OCI-M1 (cell line): ENCODE measurements around the gene DDX11.
"Not testable (repeated sequence)": the region's sequence is repeated elsewhere in the genome, so short reads cannot be mapped to it uniquely, and the experiment has no call there.

Experiments
- DNase-seq: peaks from one replicate; lab custom pipeline; 2025; lab: John Stamatoyannopoulos, UW

Gene DDX11

GRCh38 chr12:31067656-31068055 is 6.0 kb upstream of the DDX11 start:
- not testable (repeated sequence) for DNase-seq

DNA sequence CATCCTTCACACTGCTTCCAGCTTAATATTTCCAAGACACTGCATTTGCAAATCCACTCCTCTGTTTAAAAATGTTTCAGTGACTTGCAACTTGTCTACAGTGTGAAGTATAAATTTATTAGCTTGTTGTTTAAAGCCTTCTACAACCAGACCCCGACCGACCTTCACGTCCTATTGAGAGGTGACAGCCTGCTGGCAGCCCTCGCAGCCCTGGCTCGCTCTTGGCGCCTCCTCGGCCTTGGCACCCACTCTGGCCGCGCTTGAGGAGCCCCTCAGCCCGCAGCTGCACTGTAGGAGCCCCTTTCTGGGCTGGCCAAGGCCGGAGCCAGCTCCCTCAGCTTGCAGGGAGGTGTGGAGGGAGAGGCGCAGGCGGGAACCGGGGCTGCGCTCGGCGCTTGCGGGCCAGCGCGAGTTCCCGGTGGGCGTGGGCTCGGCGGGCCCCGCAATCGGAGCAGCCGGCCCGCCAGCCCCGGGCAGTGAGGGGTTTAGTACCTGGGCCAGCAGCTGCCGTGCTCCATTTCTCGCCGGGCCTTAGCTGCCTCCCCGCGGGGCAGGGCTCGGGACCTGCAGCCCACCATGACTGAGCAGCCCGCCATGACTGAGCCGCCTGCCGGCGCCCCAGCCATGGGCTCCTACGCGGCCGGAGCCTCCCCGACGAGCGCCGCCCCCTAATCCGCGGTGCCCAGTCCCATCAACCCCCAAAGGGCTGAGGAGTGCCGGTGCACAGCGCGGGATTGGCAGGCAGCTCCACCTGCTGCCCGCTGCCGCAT is 2.5 kb upstream of the DDX11 start:
- DNase-seq = not testable (repeated sequence)

DNA sequence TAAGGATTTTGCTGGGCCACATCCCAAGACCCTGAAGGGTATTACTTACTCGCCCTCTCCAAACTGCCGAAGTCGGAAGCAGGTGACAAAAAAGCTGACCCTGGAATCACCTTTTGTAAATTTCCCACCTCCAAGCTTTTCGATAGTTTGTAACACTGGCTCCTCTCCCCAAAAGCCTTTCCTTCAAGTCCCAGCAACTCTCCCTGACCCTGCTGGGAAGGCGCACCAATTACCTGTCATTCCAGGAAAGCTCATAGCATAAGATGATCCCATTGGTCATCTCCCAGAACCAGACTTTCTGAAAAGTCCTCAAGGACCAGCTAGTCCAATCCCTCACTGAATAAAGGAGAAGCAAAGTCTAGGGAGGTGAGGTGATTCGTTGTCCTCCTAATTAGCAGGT is 698 bp upstream of the DDX11 start:
- DNase-seq = peak; percentile 26

DNA sequence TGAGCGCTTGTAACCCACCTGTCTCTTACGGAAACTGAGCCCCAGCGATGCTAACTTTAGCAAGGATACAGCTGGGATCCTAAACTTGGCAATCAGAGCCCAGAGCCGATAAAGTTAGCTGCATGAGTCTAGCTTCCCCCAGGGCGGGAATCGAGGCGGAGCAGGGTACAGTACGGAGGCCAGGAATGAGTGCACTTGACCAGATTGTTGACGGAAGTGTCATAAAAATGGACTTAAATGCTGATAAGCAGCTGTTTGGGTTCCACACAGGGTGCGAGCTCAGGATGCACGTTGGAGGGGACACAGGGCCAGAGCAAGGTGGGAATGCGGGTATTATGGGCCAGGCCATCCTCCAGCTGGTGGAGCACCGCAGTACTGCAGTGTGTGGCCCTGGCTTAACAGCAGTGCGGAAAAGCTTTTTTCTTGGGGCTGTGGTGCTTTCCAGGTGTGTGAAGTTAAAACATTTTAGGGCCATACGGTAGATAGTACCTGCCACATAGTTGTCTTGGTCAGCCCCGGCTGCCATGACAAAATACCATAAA is 744 bp downstream of the DDX11 start:
- not testable (repeated sequence) for DNase-seq

GRCh38 chr12:31076150-31076549 is 2.5 kb downstream of the DDX11 start:
- DNase-seq = not testable (repeated sequence)

DNA sequence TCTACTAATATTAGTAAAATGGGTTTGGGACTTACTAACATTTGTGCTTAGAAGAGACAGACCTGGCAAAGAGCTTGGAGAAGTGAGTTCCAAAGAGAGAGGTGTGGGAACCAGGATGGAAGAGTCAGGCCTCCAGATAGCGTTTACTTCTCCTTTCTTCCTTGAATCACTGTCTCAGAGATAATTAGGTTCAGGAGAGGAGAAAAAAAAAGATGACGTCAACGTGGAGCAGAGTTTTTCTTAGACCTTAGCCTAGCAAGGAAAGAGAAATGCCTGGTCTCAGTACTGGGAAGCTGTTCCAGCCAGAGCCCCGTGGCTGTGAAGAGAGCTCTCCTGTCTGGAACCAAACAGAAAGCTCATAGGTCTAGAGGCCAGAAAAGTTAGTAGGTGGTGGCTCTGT is 3.4 kb downstream of the DDX11 start:
- not testable (repeated sequence) for DNase-seq

GRCh38 chr12:31077998-31078397 is 4.3 kb downstream of the DDX11 start:
- DNase-seq = not testable (repeated sequence)

- DNase-seq = not testable (repeated sequence)
These were observed 5.8 kb downstream of the DDX11 start for GRCh38 chr12:31079421-31079820.

DNA sequence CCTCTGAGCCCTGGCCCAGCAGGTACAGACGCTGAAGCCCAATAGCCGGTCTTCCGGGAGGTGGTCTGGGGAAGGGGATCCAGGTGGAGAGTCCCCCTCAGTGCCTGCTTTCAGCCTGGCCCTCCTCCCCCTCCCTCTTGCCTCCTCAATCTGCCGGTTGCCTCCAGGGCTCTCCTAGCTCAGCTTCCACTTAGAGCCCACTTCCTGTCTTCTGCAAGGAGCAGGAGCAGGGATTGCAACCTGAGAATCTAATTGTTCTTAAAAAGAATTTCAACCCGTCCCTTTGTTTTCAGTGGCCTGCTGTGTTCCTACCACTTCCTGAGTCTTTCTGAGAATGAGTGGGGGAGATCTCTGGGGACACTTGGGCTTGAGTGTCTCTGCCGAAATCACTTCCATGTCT is 6.6 kb downstream of the DDX11 start:
- DNase-seq = not testable (repeated sequence)

DNA sequence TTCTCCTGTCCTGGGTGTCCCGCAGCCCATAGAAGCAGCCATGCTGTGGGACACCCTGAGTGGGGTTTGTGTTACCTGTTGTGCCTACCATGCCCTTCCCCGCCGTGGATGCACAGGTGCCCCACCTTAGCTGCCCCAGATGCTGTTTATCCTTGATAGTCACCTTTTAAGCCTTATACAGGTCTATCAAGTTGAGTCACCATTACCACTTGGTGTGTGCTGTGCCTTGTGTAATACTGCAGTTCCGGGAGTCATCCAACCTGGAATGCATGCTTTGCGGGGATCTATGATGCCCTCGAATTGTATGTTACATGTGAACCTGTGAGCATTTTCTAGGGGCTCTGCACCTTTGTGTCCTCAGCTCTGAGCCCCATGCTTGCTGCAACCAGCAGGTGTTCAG is 7.6 kb downstream of the DDX11 start:
- not testable (repeated sequence) for DNase-seq

DNA sequence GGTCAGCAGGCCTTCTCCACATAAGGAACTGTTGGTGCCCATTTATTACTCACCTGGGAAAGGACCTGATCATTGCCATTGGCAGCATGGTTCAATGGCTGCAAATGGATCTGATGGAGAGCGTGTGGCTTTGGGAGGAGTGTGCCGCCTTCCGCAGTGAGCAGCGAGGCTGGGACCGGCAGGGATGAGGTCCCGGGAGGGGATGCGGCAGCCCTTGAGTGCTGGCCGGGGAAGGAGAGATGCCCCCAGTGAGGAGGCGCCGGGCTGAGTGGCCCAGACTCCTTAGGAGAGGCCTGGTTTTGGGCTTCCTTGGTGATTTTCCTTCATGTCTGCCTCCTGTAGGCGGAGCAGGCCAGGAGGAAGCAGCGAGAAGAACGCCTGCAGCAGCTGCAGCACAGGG is 10.6 kb downstream of the DDX11 start:
- DNase-seq = not testable (repeated sequence)

DNA sequence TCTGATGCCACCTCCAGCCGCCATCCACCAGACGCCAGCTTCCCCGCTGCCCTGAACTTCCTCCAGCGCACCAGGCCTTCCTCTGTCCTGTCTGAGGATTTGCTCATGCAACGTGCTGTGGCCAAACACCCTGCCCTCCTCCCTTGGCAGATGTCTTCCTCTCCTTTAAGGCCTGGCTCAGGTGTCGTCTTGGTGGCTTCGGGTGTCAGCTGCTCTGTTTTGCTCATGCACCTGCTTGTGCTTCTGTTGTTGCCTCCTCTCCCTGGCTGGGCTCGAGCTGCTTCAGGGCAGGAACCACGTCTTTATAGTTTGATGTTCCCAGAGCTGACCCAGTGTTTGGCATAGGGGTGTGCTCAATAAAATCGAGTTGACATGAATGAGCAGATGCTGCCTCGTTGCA is 12.4 kb downstream of the DDX11 start:
- not testable (repeated sequence) for DNase-seq

GRCh38 chr12:31087486-31087885 is 13.8 kb downstream of the DDX11 start:
- DNase-seq = not testable (repeated sequence)

DNA sequence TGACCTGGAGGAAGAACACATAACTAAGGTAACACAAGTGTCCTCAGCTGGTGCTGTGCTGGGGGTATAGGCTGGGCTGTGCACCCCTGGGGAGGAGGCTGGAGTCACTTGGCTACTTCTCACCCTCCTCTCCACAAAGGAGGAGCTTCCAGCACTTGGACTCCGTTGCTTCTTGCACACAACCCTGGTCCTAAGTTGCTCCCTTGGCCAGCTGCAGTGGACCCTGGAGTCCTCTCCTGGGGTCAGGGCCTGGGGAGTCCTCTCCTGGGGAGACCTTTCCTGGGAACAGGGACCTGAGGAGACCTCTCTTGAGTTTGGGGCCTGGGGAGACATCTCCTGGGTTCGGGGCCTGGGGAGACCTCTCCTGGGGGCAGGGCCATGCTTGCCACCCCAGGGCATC is 14.3 kb downstream of the DDX11 start:
- not testable (repeated sequence) for DNase-seq

- no peak for DNase-seq
These were observed 15.4 kb downstream of the DDX11 start for GRCh38 chr12:31089072-31089471.

- not testable (repeated sequence) for DNase-seq
These were observed 18.0 kb downstream of the DDX11 start for GRCh38 chr12:31091629-31092028.

DNA sequence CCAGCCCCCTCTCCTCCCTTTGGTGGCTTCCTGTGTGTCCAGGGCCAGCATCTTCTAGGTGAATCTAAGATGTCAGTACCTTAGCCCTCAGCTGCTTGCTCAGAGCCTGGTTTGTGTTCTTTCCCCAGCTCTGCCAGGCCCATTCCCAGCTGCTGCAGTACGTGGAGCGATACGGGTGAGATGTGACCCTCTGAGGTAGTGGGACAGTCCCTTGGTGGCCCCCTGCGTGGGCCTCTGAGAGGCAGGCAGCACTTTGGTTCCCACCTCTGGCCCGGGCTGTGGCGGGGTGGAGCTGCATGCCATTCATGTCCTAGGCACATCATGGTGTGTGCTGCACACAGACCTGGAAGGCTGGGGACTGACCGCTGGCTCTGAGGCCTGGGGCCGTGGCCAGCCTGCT is 19.1 kb downstream of the DDX11 start:
- not testable (repeated sequence) for DNase-seq

- not testable (repeated sequence) for DNase-seq
These were observed 21.6 kb downstream of the DDX11 start for GRCh38 chr12:31095080-31095860.

DNA sequence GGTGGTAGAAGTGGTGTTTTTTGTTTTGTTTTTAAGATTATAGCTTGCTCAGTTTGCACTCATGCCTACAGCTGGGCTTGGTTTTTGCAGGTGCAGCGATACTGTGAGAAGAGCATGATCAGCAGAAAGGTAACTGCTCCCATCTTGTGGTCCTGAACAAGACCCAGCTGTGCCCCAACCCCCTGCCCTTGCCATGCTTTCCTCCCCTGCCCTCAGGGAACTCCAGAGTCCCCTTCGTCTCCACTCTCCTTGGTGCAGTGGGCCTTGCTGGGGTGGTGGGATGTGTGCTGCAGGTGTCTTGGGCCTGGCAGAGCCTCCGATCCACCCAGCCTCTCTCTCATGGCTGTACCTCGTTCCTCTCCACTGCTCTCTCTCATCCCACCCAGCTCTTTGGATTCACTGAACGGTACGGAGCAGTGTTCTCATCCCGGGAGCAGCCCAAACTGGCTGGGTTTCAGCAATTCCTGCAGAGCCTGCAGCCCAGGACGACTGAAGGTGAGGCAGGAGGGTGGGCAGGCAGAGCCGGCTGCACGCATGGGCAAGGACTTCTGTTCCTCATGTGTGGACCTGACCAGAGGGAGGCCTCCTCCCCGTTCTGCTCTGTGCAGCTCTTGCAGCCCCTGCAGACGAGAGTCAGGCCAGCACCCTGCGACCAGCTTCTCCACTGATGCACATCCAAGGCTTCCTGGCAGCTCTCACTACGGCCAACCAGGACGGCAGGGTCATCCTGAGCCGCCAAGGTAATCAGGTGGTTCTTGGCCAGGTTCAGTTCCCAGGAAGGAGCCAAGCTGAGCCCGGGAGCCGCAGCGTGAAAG is 22.8 kb downstream of the DDX11 start:
- DNase-seq = not testable (repeated sequence)

DNA sequence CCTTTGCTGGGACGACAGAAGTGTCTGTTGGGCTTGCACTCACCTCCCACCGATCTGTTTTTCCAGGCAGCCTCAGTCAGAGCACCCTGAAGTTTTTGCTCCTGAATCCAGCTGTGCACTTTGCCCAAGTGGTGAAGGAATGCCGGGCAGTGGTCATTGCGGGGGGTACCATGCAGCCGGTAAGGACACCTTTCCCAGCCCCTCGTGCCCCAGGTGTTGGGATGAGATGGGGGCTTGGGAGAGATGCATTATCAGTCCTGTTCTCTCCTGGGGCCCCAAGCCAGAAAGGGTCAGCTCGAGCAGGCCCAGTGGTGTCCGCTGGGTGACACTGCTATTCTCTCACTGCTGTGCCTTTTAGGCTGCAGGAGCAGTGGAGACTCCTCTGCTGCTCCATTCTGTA is 24.2 kb downstream of the DDX11 start:
- not testable (repeated sequence) for DNase-seq

DNA sequence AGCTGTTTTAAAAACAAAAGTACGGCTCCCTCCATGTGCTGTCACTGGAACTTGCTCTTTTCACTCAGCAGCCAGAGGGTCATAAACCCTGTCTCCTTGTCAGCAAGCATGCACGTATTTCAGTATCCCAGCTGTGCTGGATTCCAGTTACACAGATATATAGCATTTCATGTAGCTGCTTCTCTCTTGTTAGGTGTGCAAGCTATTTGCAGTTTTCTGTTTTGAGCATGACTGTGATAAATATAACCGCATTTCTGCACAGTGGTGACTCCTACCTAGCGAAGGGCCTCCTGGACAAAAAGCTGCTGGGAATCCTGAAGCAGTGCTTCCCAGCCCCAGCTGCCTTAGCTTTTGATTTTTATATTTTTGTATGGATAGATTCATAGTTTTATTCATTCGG is 24.7 kb downstream of the DDX11 start:
- not testable (repeated sequence) for DNase-seq

- not testable (repeated sequence) for DNase-seq
These were observed 25.1 kb downstream of the DDX11 start for GRCh38 chr12:31098771-31099170.
